Astrocyte of the hippocampus (primary cell): Measurements from ENCODE around the gene MLLT6.

Experiments used
- DNase-seq: peaks from one replicate; pipeline ENCODE4 v3.0.0; 2011; ENCODE audit warnings: low read depth, low spot score

The MLLT6 gene

GRCh38 chr17:38706505-38707216 lies 1.6 kb downstream of the MLLT6 start:
- no peak for DNase-seq

GRCh38 chr17:38707678-38708351 lies 2.7 kb downstream of the MLLT6 start:
- no peak for DNase-seq

- no peak for DNase-seq
These were observed 4.2 kb downstream of the MLLT6 start for GRCh38 chr17:38709104-38709820.

GRCh38 chr17:38709864-38710603 lies 5.0 kb downstream of the MLLT6 start:
- DNase-seq: no peak

- DNase-seq: no peak
These were observed 5.5 kb downstream of the MLLT6 start for GRCh38 chr17:38710604-38710962.

GRCh38 chr17:38710985-38711384 lies 5.9 kb downstream of the MLLT6 start:
- no peak for DNase-seq

GRCh38 chr17:38711792-38712571 lies 6.9 kb downstream of the MLLT6 start:
- DNase-seq: no peak

GRCh38 chr17:38712593-38712992 lies 7.5 kb downstream of the MLLT6 start:
- DNase-seq: no peak

GRCh38 chr17:38713456-38714075 lies 8.5 kb downstream of the MLLT6 start:
- no peak for DNase-seq

- no peak for DNase-seq
These were observed 10.3 kb downstream of the MLLT6 start for GRCh38 chr17:38715216-38715943.

GRCh38 chr17:38716368-38717005 lies 11.4 kb downstream of the MLLT6 start:
- DNase-seq: no peak

GRCh38 chr17:38717139-38717745 lies 12.2 kb downstream of the MLLT6 start:
- no peak for DNase-seq

GRCh38 chr17:38719289-38719942 lies 14.3 kb downstream of the MLLT6 start:
- DNase-seq: no peak

GRCh38 chr17:38719943-38720641 lies 15.0 kb downstream of the MLLT6 start:
- no peak for DNase-seq

GRCh38 chr17:38720941-38721340 lies 15.9 kb downstream of the MLLT6 start:
- no peak for DNase-seq

- no peak for DNase-seq
These were observed 16.7 kb downstream of the MLLT6 start for GRCh38 chr17:38721802-38722201.

GRCh38 chr17:38724337-38724988 lies 19.4 kb downstream of the MLLT6 start:
- DNase-seq: peak; percentile 82

- no peak for DNase-seq
These were observed 20.0 kb downstream of the MLLT6 start for GRCh38 chr17:38725066-38725465.
